ENCODE data around the gene RAPGEF1. TPM values are rescaled to one million over a fixed set of nuclear protein-coding genes. Genes with fewer than 3 reads are reported as not detected.

The RAPGEF1 gene
- total and polyA plus RNA-seq, 9 of the 15 experiments (the other 6 are each of a cell fraction or from before 2014, with no cell fraction given) = 0.06 to 44.1 (median 19.9) TPM

GRCh38 chr9:131635285-131635684, 104.6 kb downstream of the RAPGEF1 start (continued):
- TF ChIP-seq ZNF395 (CRISPR knock-in tag; IDR thresholded peaks at IDR 0.05) (no peak), CTCFL (IDR thresholded peaks at IDR 0.05; ENCODE audit: borderline replicate concordance, insufficient read depth, low read depth, low read length, poor library complexity, severe bottlenecking) (peak; percentile 21), RAD21 (CRISPR knock-in tag; conservative IDR thresholded peaks at IDR 0.05 in 1 of 2, IDR thresholded peaks at IDR 0.05 in 1 of 2) (peak in 1 of 2 experiments; percentile 39; a peak in 1 of 4 replicates), TFAP4 (CRISPR knock-in tag; IDR thresholded peaks at IDR 0.05; ENCODE audit: borderline replicate concordance) (peak; percentile 89), BRD9 (IDR thresholded peaks at IDR 0.05; ENCODE audit: low read depth, partially characterized antibody) (peak; percentile 85), ZNF324 (CRISPR knock-in tag; IDR thresholded peaks at IDR 0.05) (no peak), MYC (IDR thresholded peaks at IDR 0.05; ENCODE audit: low read depth, low read length) (peak; percentile 31; the same call in 1 of the 2 replicates), MYC (CRISPR knock-in tag; IDR thresholded peaks at IDR 0.05; ENCODE audit: borderline replicate concordance, low read depth) (no peak), HES1 (IDR thresholded peaks at IDR 0.05; ENCODE audit: low read depth) (no peak), NKRF (IDR thresholded peaks at IDR 0.05; ENCODE audit: borderline replicate concordance) (no peak), PHB (CRISPR knock-in tag; IDR thresholded peaks at IDR 0.05) (no peak), DACH1 (IDR thresholded peaks at IDR 0.05; ENCODE audit: partially characterized antibody) (no peak), DEAF1 (CRISPR knock-in tag; IDR thresholded peaks at IDR 0.05) (no peak), HIVEP1 (CRISPR knock-in tag; IDR thresholded peaks at IDR 0.05) (no peak), ZNF3 (CRISPR knock-in tag; IDR thresholded peaks at IDR 0.05) (no peak), SMC3 (conservative IDR thresholded peaks at IDR 0.05; ENCODE audit: insufficient read depth, low read depth, low read length) (no peak), MITF (IDR thresholded peaks at IDR 0.05) (no peak)
